ENCODE measurements around the gene KRT36.

Gene KRT36

GRCh38 chr17:41476866-41477815 lies 12.6 kb downstream of the KRT36 start:
- no peak for DNase-seq (ENCODE audit: low read depth)

- no peak for DNase-seq (ENCODE audit: low read depth)
Observed at GRCh38 chr17:41475421-41475820, 14.3 kb downstream of the KRT36 start.

- no peak for DNase-seq (ENCODE audit: low read depth)
Observed at GRCh38 chr17:41474863-41475262, 14.8 kb downstream of the KRT36 start.

GRCh38 chr17:41468346-41468745 lies 21.4 kb downstream of the KRT36 start:
- no peak for DNase-seq (ENCODE audit: low read depth)

- no peak for DNase-seq (ENCODE audit: low read depth)
Observed at GRCh38 chr17:41467561-41467960, 22.1 kb downstream of the KRT36 start.

GRCh38 chr17:41466988-41467387 lies 22.7 kb downstream of the KRT36 start, which contains the start of gene KRT32:
Gene KRT32, minus strand, starts transcription at chr17:41467386. Its CDS starts 61 bp downstream, at chr17:41467325.
- no peak for DNase-seq (ENCODE audit: low read depth)

GRCh38 chr17:41464682-41465081 lies 25.0 kb downstream of the KRT36 start:
- no peak for DNase-seq (ENCODE audit: low read depth)

GRCh38 chr17:41464173-41464572 lies 25.5 kb downstream of the KRT36 start:
- DNase-seq (ENCODE audit: low read depth): no peak

GRCh38 chr17:41463746-41464145 lies 26.0 kb downstream of the KRT36 start:
- no peak for DNase-seq (ENCODE audit: low read depth)

- no peak for DNase-seq (ENCODE audit: low read depth)
Observed at GRCh38 chr17:41462705-41463104, 27.0 kb downstream of the KRT36 start.

- DNase-seq (ENCODE audit: low read depth): no peak
Observed at GRCh38 chr17:41457676-41458075, 32.0 kb downstream of the KRT36 start.

GRCh38 chr17:41456204-41456603 lies 33.5 kb downstream of the KRT36 start:
- DNase-seq (ENCODE audit: low read depth): no peak

- DNase-seq (ENCODE audit: low read depth): no peak
Observed at GRCh38 chr17:41455236-41455635, 34.5 kb downstream of the KRT36 start.

- no peak for DNase-seq (ENCODE audit: low read depth)
Observed at GRCh38 chr17:41453066-41453465, 36.6 kb downstream of the KRT36 start.

GRCh38 chr17:41452281-41452680 lies 37.4 kb downstream of the KRT36 start:
- no peak for DNase-seq (ENCODE audit: low read depth)

GRCh38 chr17:41451154-41451728 lies 38.5 kb downstream of the KRT36 start:
- no peak for DNase-seq (ENCODE audit: low read depth)

- DNase-seq (ENCODE audit: low read depth): no peak
Observed at GRCh38 chr17:41449008-41449407, 40.7 kb downstream of the KRT36 start.

GRCh38 chr17:41448506-41448905 lies 41.2 kb downstream of the KRT36 start:
- no peak for DNase-seq (ENCODE audit: low read depth)

GRCh38 chr17:41446806-41447205 lies 42.9 kb downstream of the KRT36 start:
- no peak for DNase-seq (ENCODE audit: low read depth)

GRCh38 chr17:41444640-41445039 lies 45.1 kb downstream of the KRT36 start:
- DNase-seq (ENCODE audit: low read depth): no peak

GRCh38 chr17:41444186-41444585 lies 45.5 kb downstream of the KRT36 start:
- DNase-seq (ENCODE audit: low read depth): no peak

- DNase-seq (ENCODE audit: low read depth): no peak
Observed at GRCh38 chr17:41442739-41443138, 47.0 kb downstream of the KRT36 start.

- no peak for DNase-seq (ENCODE audit: low read depth)
Observed at GRCh38 chr17:41440531-41441033, 49.1 kb downstream of the KRT36 start, which contains the start of gene KRT38. Gene KRT38, minus strand, starts transcription at chr17:41440983. Its CDS starts 62 bp downstream, at chr17:41440921.
